ENCODE data around the gene CARNS1. TPM values are rescaled to one million over a fixed set of nuclear protein-coding genes. Genes with fewer than 3 reads are reported as not detected.

The CARNS1 gene
- total and polyA plus RNA-seq, 2 of the 13 experiments (the other 11 are each of a cell fraction or from before 2014, with no cell fraction given), result not detected

- no peak for TF ChIP-seq HNRNPUL1 (IDR thresholded peaks at IDR 0.05; ENCODE audit: low read depth, low read length)
- TF ChIP-seq NFE2 (CRISPR knock-in tag; IDR thresholded peaks at IDR 0.05), result no peak
- peak; percentile 38; the same call in 1 of the 2 replicates for TF ChIP-seq SMAD9 (CRISPR knock-in tag; IDR thresholded peaks at IDR 0.05)
- TF ChIP-seq ZBTB7B (CRISPR knock-in tag; IDR thresholded peaks at IDR 0.05), result peak; percentile 15; the same call in 1 of the 2 replicates
- TF ChIP-seq HMGXB4 (CRISPR knock-in tag; IDR thresholded peaks at IDR 0.05; ENCODE audit: borderline replicate concordance in 1 of 2, low read depth in 1 of 2), result no peak; a peak in 1 of 4 replicates
These were observed 49.1 kb downstream of the CARNS1 start (continued) for GRCh38 chr11:67464411-67465188.

- Histone ChIP-seq H3K27ac (ENCODE audit: extremely low read length, insufficient read depth, low read length) (peak overlapping the region; percentile 64), H3K36me3 (replicated peaks in 1 of 2; ENCODE audit: control insufficient read depth in 1 of 2, insufficient read depth in 2 of 2, low read length in 2 of 2) (no peaks in the 10 kb centered on the region), H3K9me3 (ENCODE audit: low read length) (no peaks in the 10 kb centered on the region), H3K4me1 (ENCODE audit: insufficient read depth, low read length) (peaks cover 48% of the 10 kb centered on the region), H3K4me2 (ENCODE audit: low read depth, low read length) (peak overlapping the region; percentile 74), H2AFZ (ENCODE audit: low read length) (no peak overlapping the region), H4K20me1 (ENCODE audit: insufficient read depth, low read length) (no peaks in the 10 kb centered on the region), H3K9ac (ENCODE audit: insufficient read depth, low read depth, low read length) (peak overlapping the region; percentile 73), H3K27me3 (ENCODE audit: control insufficient read depth in 1 of 2, insufficient read depth in 2 of 2, low read length in 2 of 2) (no peaks in the 10 kb centered on the region), H3K79me2 (ENCODE audit: insufficient read depth, low read length) (no peaks in the 10 kb centered on the region), H3K4me3 (replicated peaks in 1 of 3; ENCODE audit: insufficient read depth in 1 of 3, low read depth in 2 of 3, low read length in 3 of 3) (peak overlapping the region; percentile 57 to 97 (median 80))
- no TSS peak for BruUV-seq (replicated peaks)
- ChIA-PET POLR2A (interaction anchor here (0.6 to 2.5 kb wide), 12 partner anchors 9 to 185 kb away, joined by 3 to 16 read pairs (median 4); partner anchors contain the start of genes ACY3, AIP, CORO1B and PPP1CA), CTCF (ENCODE audit: low intra/inter-chr PET ratio, low total read pairs) (no interaction called here)
- DNase-seq (ENCODE audit: low spot score) (peak; percentile 30), FAIRE-seq (no peak), ATAC-seq (peak; percentile 1; the same call in 2 of the 3 replicates)
- in situ Hi-C loops (cut with HindIII; ENCODE audit: extremely low pct_ligation_motif_present, low pct_unique_long_range_greater_than_20kb) (loop anchor here (5.0 kb wide), 1 partner anchor 63 kb away; the partner anchor contains the start of genes PPP1CA and TBC1D10C), intact Hi-C loops (cut with micrococcal nuclease; ENCODE audit: unreplicated experiment) (no loop called here)
- WGBS (ENCODE audit: low lambda C conversion rate), result 9% methylated on average over 3 of the region's 3 CpGs
- TF ChIP-seq ARID3A (IDR thresholded peaks at IDR 0.05; ENCODE audit: low read depth, low read length) (no peak), ZNF790 (CRISPR knock-in tag; IDR thresholded peaks at IDR 0.05; ENCODE audit: borderline replicate concordance) (peak; percentile 39; the same call in 1 of the 2 replicates), ZFP36L2 (CRISPR knock-in tag; IDR thresholded peaks at IDR 0.05) (no peak), U2AF1 (optimal IDR thresholded peaks at IDR 0.05; ENCODE audit: low read depth, low read length) (no peak), ZNF3 (CRISPR knock-in tag; IDR thresholded peaks at IDR 0.05) (peak; percentile 90), LCORL (IDR thresholded peaks at IDR 0.05) (no peak), LCORL (CRISPR knock-in tag; IDR thresholded peaks at IDR 0.05) (0 out of 2 replicates have a peak, but pooled peaks have one; percentile 7), MBD4 (IDR thresholded peaks at IDR 0.05; ENCODE audit: borderline replicate concordance, low read length) (no peak), ZNF512 (CRISPR knock-in tag; IDR thresholded peaks at IDR 0.05) (no peak), ZNF598 (CRISPR knock-in tag; IDR thresholded peaks at IDR 0.05; ENCODE audit: borderline replicate concordance) (peak; percentile 6; the same call in 1 of the 2 replicates), PAF1 (CRISPR knock-in tag; IDR thresholded peaks at IDR 0.05) (no peak), RELA (CRISPR knock-in tag; IDR thresholded peaks at IDR 0.05) (no peak)
These were observed 49.7 kb downstream of the CARNS1 start for GRCh38 chr11:67465189-67465510.
